Midbrain (tissue), 1 donor: ENCODE measurements around the gene P3H2.
"Not testable (repeated sequence)": the region's sequence is repeated elsewhere in the genome, so short reads cannot be mapped to it uniquely, and the experiment has no call there.

ENCODE experiments used
- DNase-seq: peaks from one replicate; lab custom pipeline; 2025; lab: John Stamatoyannopoulos, UW

Gene P3H2, protein sequence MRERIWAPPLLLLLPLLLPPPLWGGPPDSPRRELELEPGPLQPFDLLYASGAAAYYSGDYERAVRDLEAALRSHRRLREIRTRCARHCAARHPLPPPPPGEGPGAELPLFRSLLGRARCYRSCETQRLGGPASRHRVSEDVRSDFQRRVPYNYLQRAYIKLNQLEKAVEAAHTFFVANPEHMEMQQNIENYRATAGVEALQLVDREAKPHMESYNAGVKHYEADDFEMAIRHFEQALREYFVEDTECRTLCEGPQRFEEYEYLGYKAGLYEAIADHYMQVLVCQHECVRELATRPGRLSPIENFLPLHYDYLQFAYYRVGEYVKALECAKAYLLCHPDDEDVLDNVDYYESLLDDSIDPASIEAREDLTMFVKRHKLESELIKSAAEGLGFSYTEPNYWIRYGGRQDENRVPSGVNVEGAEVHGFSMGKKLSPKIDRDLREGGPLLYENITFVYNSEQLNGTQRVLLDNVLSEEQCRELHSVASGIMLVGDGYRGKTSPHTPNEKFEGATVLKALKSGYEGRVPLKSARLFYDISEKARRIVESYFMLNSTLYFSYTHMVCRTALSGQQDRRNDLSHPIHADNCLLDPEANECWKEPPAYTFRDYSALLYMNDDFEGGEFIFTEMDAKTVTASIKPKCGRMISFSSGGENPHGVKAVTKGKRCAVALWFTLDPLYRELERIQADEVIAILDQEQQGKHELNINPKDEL

DNA sequence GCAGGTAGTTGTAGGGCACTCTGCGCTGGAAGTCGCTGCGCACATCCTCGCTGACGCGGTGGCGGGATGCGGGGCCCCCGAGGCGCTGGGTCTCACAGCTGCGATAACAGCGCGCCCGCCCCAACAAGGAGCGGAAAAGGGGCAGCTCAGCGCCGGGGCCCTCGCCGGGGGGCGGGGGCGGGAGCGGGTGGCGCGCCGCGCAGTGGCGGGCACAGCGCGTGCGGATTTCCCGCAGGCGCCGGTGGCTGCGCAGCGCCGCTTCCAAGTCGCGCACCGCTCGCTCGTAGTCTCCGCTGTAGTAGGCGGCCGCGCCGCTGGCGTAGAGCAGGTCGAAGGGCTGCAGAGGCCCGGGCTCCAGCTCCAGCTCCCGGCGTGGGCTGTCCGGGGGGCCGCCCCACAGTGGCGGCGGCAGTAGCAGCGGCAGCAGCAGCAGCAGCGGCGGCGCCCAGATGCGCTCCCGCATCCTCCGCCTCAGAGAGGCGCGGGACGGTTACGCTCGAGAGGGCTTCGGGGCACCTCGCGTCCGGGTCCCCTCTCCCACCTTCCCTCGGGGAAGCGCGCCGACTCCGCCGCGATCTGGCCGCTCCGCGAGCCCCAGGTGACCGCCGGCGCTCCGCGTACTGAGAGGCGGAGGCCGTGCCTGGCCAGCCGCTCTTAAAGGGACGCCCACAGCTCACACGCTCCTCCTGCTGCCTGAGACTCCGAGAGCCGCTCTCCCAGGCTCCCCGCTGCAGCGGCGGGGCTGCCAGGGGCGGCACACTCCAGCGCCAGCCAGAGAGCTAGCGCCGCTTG lies at the start of gene P3H2:
TSS of gene P3H2 (minus strand) at position 629 of the 792 bp plus-strand sequence. CDS start at position 463, 166 bp downstream.
- peak; percentile 88 for DNase-seq

DNA sequence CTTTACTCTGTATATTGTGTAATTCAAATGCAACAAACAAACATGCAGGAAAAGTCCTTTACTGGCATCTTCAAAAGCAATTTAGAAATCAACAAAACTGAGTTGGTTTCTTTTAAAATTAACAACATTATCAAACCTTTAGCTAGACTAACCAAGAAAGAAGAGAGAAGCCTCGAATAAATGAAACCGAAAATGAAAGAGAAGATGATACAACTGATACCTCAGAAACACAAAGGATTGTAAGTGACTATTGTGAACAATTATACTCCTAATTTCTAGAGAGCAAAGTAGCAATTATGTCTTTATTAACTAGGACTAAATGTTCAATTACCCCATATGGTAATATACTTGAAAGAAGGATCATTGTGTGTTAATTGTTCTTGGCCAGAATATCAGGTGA lies 49.2 kb upstream of the P3H2 start:
- no peak for DNase-seq

DNA sequence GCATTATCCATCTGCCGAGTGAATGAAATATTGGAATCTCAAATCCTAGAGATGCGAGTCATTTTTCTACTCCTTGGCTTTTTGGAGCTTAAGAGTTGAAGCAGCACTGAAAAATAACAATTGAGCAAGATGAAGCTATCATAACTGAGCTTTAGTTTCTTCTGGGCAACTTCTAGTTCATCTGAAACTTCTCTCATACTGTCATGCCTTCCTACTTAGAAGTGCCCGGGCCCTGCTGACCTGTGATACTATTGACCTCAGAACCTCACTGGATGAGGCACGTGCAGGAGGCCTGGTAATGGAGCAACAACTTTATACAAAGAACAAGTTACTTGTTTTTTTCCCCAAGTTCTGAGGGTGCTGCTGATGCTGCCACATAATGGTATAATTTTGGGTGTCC lies 48.5 kb upstream of the P3H2 start:
- DNase-seq = no peak

DNA sequence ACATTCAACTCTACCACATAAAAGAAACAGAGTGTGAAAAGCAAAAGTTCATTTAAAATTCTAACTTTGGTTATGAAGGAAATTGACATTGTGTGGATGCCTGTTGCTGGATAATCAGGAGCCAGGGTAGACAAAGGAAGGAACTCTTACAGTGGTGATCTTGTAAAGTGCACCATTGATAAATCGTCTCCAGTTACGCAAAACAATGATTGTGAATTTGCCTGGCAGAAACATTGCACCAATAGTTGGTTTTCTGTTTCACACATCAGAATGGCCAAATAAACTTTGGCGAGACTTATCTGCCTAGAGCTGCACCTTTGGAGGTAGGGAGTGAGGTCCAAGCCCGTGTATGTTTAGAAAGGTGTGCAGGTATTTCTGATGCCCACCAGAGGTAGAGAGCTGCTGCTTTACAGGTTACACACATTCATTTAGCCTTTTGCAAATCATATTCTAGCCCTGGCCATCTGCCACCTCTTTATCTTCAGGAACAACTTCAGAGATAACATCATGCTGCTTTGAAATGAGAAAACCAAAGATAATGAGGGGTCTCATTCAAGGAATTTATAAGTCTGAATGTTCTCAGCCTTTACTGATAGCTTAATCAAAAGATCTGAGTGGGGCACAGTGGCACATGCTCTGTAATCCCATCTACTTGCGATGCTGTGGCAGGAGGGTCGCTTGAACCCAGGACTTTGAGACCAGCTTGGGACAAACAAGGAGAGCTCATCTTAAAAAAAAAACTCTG lies 47.4 kb upstream of the P3H2 start:
- no peak for DNase-seq

DNA sequence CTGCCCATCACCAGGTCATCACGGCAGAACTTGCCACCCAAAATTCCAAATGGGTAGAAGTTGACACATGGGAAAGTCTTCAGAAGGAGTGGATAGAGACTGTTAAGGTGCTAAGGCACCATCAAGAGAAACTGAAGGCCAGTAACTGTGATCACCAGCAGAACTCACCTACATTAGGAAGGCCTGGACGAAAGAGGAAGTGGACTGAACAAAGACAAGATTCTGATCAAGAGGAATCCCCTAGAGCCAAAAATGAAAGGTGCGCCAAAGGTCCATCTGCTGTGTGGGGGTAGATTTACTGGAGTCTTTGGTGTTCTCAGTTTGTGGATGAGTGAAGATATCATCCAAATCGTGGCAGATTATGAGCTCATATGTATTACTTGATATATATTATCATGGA lies 46.3 kb upstream of the P3H2 start:
- DNase-seq = no peak

DNA sequence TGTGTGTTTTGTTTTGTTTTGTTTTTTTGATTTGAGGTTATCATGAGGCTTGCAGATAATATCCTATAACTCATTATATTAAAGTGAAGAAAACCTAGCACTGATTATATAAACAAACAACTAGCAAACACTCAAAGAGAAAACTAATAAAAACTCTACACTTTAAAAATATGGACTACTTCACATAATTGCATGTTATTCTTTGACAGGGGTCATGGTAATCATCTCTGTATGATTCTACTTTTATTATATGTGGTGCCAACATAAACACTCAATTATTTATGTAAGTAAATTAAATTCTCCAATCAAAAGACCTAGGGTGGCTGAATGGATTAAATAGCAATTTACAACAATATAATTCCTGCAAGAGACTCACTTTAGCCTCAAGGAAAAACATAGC lies 44.6 kb upstream of the P3H2 start:
- DNase-seq = no peak

DNA sequence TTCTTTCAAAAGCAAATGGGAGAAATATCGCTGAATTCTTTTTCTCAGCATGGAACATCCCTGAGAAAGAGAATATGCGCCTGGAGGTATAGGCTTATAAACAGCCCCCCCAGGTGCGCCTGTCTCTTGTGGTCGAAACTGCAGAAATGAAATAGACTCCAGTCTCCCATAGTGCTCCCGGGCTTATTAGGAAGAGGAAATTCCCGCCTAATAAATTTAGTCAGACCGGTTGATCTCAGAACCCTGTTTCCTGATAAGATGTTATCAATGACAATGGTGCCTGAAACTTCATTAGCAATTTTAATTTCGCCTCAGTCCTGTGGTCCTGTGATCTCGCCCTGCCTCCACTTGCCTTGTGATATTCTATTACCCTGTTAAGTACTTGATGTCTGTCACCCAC lies 41.3 kb upstream of the P3H2 start:
- DNase-seq = not testable (repeated sequence)

DNA sequence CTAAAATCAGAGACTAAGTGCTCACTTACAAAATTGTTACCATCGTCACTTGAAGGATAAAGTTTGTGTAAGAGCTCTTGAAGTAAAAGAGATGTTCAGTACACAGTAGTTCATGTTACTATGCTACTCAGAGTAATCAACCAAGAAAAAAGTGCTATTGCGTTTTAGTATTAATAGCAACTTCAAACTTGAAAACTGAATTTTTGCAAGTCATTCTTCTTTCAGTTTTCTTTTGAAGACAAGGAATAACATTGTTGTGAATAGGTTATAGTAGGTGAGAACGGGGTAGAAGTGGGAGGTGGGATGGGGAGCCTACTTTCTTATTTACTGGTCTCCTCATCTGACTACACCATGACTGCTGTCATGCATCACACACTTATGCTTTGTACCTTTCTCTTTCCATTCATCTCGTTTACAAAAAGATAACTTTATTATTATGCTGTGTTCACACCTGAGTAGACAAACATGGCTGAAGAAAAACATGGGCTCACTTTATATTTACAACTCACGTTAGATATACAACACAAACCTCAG lies 39.3 kb upstream of the P3H2 start:
- no peak for DNase-seq

DNA sequence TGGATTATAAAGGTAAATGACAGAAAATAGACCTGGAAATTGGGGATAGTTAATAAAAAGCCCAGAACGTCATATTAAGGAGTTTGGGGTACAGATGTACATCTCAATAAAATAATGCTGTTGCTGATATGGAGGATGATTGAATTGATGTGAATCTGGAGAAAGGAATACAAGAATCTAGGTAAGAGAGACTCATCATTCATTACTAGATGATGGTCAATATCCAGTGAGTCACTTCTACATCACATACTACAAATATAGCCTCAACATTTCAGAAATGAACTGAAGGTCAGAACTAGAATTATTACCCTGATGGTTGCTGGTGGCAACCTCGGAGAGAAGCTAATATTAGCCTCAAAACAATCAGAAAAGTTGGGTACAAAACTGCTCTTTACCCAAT lies 37.6 kb upstream of the P3H2 start:
- DNase-seq = no peak

DNA sequence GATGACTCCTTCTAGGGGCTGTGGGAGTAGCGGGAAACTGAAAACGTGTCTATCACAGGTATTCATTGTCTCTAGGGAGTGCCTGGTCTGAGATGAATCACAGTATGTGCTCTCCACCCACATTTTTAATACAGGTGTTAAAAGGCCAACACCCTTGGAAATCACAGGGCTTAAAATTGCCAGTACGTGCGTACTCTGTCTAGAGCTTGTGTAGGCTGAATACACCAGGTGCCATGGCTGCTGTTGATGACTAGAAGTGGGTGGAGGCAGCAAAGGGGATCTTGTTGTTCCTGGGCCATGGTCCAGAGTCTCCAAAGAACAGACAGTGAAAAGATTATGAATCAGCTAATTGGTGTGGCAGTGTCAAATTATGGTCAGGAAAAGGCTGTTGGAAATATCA lies 35.1 kb upstream of the P3H2 start:
- no peak for DNase-seq

DNA sequence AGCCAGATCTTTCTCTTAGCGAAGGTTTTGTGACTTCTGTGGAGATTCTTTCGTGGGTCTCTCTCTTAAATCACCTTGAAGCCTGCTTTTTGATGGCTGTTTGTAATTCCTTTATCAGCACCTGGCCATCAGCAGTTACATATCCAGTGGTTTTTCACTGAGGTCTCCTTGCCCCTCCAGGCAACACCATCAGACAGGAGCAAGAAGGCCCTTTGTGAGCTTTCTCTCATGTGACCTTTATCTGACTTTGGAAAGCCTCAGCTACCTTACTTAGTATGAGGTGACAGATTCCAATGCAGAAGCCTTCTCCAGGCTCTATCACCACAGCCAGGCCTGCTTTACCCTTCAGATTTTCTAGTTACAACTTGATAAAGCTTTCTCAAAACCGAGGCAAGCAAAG lies 30.0 kb upstream of the P3H2 start:
- no peak for DNase-seq

DNA sequence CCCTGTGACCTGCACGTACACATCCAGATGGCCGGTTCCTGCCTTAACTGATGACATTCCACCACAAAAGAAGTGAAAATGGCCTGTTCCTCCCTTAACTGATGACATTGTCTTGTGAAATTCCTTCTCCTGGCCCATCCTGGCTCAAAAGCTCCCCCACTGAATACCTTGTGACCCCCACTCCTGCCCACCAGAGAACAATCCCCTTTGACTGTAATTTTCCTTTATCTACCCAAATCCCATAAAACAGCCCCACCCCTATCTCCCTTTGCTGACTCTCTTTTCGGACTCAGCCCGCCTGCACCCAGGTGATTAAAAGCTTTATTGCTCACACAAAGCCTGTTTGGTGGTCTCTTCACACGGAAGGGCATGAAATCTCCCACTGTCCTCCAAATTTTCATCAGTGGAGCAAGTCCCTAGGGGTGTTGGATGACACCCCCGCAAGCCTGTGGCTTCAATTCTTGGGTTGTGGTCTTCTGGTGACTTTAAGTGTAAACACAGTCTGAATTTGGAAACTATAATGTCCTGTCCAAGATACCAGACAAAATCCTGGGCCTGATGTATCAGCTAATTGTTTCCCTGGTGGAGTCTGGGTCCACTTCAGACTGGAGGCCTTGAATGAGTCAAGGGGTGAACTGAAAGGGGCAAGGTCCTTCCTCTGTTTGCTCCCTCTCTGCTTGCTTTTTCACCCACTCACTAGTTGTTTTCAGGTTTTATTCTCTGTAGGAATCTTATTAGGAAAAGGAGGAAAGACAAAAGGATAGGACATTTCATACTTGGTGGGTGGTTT lies 29.3 kb upstream of the P3H2 start:
- DNase-seq = not testable (repeated sequence)

DNA sequence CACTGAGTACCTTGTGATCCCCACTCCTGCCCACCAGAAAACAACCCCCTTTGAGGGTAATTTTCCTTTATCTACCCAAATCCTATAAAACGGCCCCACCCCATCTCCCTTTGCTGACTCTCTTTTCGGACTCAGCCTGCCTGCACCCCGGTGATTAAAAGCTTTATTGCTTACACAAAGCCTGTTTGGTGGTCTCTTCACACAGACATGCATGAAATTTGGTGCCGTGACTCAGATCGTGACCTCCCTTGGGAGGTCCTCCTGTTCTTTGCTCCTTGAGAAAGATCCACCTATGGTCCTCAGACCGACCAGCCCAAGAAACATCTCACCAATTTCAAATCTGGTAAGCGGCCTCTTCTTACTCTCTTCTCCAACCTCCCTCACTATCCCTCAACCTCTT lies 24.1 kb upstream of the P3H2 start:
- DNase-seq = not testable (repeated sequence)

DNA sequence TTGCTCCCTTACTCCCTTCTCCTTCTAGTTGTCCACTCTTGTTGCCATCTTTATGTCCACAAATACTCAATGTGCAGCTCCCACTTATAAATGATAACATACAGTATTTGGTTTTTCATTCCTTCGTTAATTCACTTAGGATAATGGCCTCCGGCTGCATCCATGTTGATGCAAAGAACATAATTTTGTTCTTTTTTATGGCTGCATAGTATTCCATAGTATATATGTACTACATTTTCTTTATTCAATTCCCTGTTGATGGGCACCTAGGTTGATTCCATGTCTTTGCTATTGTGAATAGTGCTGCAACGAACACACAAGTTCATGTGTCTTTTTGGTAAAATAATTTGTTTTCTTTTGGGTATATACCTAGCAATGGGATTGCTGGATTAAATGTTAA lies 21.3 kb upstream of the P3H2 start:
- DNase-seq = no peak

DNA sequence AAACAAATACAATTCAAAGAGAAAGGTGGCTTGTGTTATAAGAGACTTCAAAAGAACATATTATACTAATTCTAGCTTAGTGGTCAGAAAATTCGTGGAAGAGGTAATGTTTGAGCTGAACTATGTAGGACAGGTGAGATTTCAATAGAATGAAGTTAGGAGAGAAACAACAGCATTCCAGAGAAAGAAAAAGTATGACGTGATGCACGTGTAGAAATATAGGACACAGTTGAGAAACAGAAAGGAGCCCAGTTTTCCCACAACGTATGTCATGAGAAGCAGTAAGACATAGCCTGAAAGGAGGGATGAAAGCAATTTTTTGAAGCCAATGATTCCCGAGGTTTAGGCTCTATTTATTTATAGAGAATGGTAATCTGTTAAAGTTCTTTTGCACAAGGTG lies 18.7 kb upstream of the P3H2 start:
- no peak for DNase-seq

DNA sequence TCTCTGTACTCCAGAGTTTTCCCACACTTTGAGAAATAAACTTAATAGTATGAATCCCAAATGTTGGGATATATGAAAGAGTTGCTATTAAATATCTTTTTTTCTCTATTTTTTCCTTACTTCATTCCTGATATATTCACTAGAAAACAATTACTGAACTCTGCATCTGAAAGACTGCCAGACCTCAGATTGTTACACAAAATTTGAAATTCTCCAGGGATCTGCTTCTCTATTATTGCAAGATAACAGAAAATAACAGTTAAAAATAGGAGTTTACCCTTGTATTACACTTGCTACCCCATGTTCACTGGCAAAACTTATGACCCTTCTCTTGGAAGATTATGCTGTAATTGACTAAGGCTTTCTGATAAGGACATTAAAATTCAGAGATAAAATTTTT lies 11.7 kb upstream of the P3H2 start:
- DNase-seq = no peak

DNA sequence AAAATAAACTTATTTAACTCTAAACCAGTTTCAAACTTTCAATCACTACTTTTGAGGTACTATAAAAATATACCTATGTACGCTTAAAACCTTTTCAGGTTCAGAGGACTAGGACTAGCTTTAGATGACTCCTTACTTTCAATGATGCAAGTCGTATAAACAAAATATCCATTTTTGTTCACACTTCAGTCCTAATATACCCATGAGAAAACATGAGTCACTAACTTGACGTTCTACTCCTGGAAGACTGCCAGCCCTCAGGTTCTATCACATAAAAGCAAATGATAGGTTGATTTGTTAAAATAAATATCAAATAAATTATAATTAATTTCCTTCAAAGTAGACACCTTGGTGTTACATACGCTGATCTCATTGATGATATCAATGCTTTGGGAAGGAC lies 10.6 kb upstream of the P3H2 start:
- DNase-seq = no peak

DNA sequence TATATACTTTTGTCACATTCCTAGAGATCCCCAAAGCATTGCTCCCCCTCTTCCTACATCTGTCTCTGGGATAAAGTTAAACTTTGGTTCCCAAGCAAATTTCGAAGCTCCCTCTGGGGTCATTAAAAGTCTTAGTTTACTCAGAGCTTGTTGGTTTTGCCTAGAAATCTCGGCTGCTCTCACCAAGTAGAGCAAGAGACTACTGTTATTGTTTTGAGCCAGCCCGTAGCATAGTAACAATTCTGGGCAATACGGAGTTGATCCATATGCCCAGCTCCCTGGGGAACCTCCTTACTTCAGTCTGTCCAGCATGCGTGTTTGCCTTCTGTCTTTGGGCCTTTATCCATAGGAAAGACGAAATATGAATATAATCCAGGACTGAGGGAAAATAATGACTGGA lies 10.0 kb upstream of the P3H2 start:
- no peak for DNase-seq

DNA sequence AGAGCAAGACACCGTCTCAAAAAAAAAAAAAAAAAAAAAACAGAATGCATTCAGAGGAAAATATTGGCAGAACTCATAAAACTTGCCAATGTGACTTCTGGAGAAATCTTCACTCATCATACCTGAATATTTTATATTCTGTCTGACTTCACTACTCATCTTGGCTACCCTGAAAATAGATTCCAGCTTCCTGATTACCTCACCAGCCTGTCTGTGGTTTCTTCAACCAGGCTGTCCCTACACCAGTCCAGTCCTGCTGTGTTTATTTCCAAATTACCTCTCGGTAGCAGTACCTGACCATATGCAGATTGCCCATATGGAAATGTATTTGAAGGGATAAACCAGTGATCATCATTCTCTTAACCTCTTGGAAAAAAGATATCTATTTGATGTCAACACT lies 9.3 kb upstream of the P3H2 start:
- no peak for DNase-seq

DNA sequence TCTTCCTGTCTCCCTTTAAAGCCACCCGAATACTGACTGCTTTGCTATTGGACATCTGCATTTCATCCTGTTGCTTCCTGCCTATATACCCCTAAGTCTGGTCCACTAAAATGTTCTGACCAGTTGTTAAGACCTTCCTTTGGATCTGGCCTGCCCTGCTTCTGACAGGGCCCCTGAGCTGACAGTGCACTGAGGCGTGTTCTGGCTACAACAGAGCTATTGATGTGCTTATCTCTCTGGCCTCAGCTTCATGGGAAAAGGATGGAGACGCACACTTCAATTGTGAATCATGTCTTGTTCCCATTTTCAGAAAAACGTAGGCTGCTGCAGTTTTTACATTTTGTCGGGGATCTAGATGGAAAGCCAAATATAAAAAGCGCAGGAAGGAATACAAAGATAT lies 7.1 kb upstream of the P3H2 start:
- DNase-seq = no peak

DNA sequence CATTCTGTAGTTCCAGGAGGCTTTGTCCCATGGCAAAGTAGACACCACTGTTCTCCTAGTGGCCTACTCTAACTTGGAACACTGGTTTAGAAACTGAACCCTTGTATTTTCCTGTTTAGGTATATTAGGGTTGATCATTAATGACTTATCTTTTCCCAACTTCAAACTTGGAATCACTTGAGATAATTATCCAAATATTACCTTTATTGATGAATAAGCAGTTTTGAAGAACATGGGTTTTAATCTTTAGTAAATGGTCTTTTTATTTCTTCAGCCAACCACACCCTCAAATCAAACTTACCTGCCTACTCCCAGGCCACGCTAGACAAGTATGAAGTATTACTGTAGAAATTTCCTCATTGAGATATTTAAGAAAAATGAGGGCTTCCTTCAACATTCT lies 6.5 kb upstream of the P3H2 start:
- DNase-seq = no peak
